SU-DHL-6 (cell line): ENCODE data around the gene PIEZO1.

Source experiments
- EZH2phosphoT487 ChIP-seq: fragments of 200-600 bp; sonication (generic), shearing (Covaris generic); conservative IDR thresholded peaks from 2 replicates; pipeline ENCODE4 v1.6.1; 2018; ENCODE audit warnings: mild to moderate bottlenecking, antibody characterized with exemption, low read length, moderate library complexity, mixed read lengths
- TF ChIP-seq, protein P1 (sequence below): fragments of 200-600 bp; sonication (generic); IDR thresholded peaks from one replicate; pipeline ENCODE4 v1.5.1; 2017; ENCODE audit warnings: antibody characterized with exemption, mild to moderate bottlenecking, low read length, moderate library complexity; ENCODE audit not compliant: insufficient read depth, poor library complexity, severe bottlenecking

DNA sequence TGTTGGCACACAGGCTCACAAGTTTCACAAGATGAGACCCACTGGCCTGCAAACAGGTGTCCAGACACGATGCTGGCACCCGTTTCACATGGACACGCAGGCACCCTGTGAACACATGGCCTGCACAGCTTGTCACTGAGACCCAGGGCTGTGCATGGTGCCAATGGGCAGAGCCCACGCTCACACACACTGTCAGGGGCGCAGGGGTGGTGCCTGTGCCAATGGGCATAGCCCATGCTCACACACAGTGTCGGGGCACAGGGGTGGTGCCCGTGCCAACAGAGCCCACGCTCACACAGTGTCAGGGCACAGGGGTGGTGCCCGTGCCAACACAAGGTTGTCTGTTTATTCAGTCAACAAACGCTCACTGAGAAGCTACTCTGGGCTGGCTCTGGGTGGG is 49.4 kb downstream of the PIEZO1 start:
- TF ChIP-seq, protein P1, sequence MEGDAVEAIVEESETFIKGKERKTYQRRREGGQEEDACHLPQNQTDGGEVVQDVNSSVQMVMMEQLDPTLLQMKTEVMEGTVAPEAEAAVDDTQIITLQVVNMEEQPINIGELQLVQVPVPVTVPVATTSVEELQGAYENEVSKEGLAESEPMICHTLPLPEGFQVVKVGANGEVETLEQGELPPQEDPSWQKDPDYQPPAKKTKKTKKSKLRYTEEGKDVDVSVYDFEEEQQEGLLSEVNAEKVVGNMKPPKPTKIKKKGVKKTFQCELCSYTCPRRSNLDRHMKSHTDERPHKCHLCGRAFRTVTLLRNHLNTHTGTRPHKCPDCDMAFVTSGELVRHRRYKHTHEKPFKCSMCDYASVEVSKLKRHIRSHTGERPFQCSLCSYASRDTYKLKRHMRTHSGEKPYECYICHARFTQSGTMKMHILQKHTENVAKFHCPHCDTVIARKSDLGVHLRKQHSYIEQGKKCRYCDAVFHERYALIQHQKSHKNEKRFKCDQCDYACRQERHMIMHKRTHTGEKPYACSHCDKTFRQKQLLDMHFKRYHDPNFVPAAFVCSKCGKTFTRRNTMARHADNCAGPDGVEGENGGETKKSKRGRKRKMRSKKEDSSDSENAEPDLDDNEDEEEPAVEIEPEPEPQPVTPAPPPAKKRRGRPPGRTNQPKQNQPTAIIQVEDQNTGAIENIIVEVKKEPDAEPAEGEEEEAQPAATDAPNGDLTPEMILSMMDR: no peak
- TF ChIP-seq EZH2phosphoT487: no peak
